NT2/D1 (cell line): ENCODE measurements around the gene BID.
"Not testable (repeated sequence)": the region's sequence is repeated elsewhere in the genome, so short reads cannot be mapped to it uniquely, and the experiment has no call there.

ENCODE experiments used
- DNase-seq: peaks from one replicate; pipeline ENCODE4 v3.0.0-alpha.2; 2011; ENCODE audit warnings: low read depth, low spot score
- H3K27me3 ChIP-seq: 2 replicates; pipeline ENCODE4 v1.6.0; 2011; ENCODE audit warnings: mild to moderate bottlenecking; ENCODE audit not compliant: insufficient read length, insufficient read depth
- H3K36me3 ChIP-seq: 2 replicates; pipeline ENCODE4 v1.6.1; 2011; ENCODE audit warnings: mild to moderate bottlenecking, low read length, mixed read lengths; ENCODE audit not compliant: insufficient read depth, insufficient read length
- H3K4me1 ChIP-seq: 2 replicates; pipeline ENCODE4 v1.5.1; 2011; ENCODE audit not compliant: insufficient read depth, insufficient read length
- H3K4me3 ChIP-seq: 2 replicates; pipeline ENCODE4 v1.5.1; 2011; ENCODE audit warnings: low read depth; ENCODE audit not compliant: insufficient read length
- H3K9ac ChIP-seq: 2 replicates; pipeline ENCODE4 v1.6.0; 2011; ENCODE audit warnings: low read depth; ENCODE audit not compliant: insufficient read length
- H3K9me3 ChIP-seq: 2 replicates; pipeline ENCODE4 v1.5.1; 2011; ENCODE audit warnings: mild to moderate bottlenecking, low read length; ENCODE audit not compliant: insufficient read depth
- SUZ12 ChIP-seq: IDR thresholded peaks from 2 replicates; pipeline ENCODE4 v1.6.1; 2011; ENCODE audit not compliant: insufficient read length, insufficient read depth; ENCODE audit errors: extremely low read depth
- YY1 ChIP-seq: IDR thresholded peaks from 2 replicates; pipeline ENCODE4 v1.6.1; 2011; ENCODE audit not compliant: insufficient read length, insufficient read depth
- ZNF274 ChIP-seq: IDR thresholded peaks from 2 replicates; pipeline ENCODE4 v1.6.1; 2011; ENCODE audit warnings: mild to moderate bottlenecking, low read depth, low read length

BID gene

DNA sequence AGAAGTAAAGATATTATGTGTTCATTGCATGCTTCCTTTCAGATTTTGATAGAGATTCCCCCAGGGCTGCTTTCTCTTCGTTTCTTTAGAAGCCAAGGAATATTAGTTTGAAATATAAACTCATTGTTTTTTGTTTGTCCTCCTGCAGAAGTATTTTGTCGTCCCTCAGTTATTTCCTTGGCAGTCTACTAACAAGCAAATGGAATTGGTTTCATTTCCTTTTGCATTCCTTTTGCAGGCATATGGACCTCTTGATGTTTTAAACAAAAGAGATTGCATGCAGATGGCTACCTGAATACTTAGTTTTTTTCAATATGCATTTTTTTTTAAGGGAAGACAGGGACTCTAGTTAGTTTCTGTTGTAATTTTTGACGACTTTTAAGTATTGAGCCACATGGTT lies 73.5 kb downstream of the BID start:
- no peaks in the 10 kb centered on the region for H3K9me3 ChIP-seq
- no peaks in the 10 kb centered on the region for H3K4me1 ChIP-seq
- no peak overlapping the region for H3K4me3 ChIP-seq
- DNase-seq: no peak
- H3K27me3 ChIP-seq: no peaks in the 10 kb centered on the region
- H3K9ac ChIP-seq: no peak overlapping the region
- no peak for TF ChIP-seq YY1
- no peak for TF ChIP-seq SUZ12
- TF ChIP-seq ZNF274: no peak
- peaks cover 17% of the 10 kb centered on the region for H3K36me3 ChIP-seq

- Histone ChIP-seq H3K9me3 (no peaks in the 10 kb centered on the region), H3K4me3 (no peak overlapping the region), H3K36me3 (peaks cover 21% of the 10 kb centered on the region), H3K4me1 (no peaks in the 10 kb centered on the region), H3K9ac (no peak overlapping the region), H3K27me3 (no peaks in the 10 kb centered on the region)
- no peak for DNase-seq
- TF ChIP-seq ZNF274: no peak
- no peak for TF ChIP-seq SUZ12
- TF ChIP-seq YY1: no peak
Observed at GRCh38 chr22:17699696-17700340, 74.5 kb downstream of the BID start.

GRCh38 chr22:17698948-17699347 lies 75.3 kb downstream of the BID start:
- Histone ChIP-seq H3K27me3 (no peaks in the 10 kb centered on the region), H3K4me3 (no peak overlapping the region), H3K9me3 (no peaks in the 10 kb centered on the region), H3K9ac (no peak overlapping the region), H3K36me3 (peaks cover 24% of the 10 kb centered on the region), H3K4me1 (no peaks in the 10 kb centered on the region)
- no peak for DNase-seq
- TF ChIP-seq SUZ12: no peak
- no peak for TF ChIP-seq YY1
- TF ChIP-seq ZNF274: no peak

DNA sequence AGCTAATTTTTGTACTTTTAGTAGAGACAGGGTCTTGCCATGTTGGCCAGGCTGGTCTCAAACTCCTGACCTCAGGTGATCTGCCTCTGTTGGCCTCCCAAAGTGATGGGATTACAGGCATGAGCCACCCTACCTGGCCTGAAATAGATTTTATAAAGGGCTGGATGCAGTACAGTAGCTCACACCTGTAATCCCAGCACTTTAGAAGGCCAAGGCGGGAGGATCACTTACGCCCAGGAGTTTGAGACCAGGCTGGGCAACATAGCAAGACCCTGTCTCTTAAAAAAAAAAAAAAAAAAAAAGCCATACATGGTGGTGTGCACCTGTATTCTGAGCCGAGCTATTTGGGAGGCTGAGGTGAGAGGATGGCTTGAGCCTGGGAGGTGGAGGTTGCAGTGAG lies 76.0 kb downstream of the BID start:
- not testable (repeated sequence) for H3K27me3 ChIP-seq, H3K9ac ChIP-seq, H3K4me3 ChIP-seq, H3K9me3 ChIP-seq, H3K4me1 ChIP-seq, DNase-seq
- H3K36me3 ChIP-seq: peaks cover 17% of the 10 kb centered on the region

- DNase-seq: not testable (repeated sequence)
Observed at GRCh38 chr22:17697196-17697595, 77.1 kb downstream of the BID start.

DNA sequence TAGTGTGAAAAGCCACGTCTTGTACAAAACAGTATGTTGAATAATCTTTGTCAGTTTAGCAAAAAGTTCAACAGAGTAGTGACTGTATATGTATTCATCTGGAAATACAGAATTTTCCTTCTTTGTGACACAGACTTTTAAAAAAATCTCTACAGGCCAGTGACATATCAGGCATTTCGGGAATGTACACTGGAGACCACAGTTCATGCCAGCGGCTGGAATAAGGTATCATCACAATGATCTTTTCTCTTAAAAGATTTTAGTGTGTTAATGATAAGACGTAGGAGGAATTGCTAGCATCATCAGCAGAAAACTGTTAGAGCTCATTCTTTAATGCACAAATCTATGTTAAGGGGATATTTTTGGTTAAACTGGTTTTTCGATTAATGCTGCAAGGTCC lies 78.3 kb downstream of the BID start:
- Histone ChIP-seq H3K4me1 (no peaks in the 10 kb centered on the region), H3K9ac (no peak overlapping the region), H3K4me3 (no peak overlapping the region), H3K9me3 (no peaks in the 10 kb centered on the region), H3K27me3 (no peaks in the 10 kb centered on the region), H3K36me3 (peaks cover 22% of the 10 kb centered on the region)
- no peak for DNase-seq
- TF ChIP-seq ZNF274 (no peak), SUZ12 (no peak), YY1 (no peak)

More at GRCh38 chr22:17697196-17697595, 77.1 kb downstream of the BID start:
- not testable (repeated sequence) for H3K27me3 ChIP-seq, H3K9me3 ChIP-seq, H3K9ac ChIP-seq, H3K4me3 ChIP-seq, H3K4me1 ChIP-seq
- H3K36me3 ChIP-seq: peaks cover 20% of the 10 kb centered on the region

DNA sequence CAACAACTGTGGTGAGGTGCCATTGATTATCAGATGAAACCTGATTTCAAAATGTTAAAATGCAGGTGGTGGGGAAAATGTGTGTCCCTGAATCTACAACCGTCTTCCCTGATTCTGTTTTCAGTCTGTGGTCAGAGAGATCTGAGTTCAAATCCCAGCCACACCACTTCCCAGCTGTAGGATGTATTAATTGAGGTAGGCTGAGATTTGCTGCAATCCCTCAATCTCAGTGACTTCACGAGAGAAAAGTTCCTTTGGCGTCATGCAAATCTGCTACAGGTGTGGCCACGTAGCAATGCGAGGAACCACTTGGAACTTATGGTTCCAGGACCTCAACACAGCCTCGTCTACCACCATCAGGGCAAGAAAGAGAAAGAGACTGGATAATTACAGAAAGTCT lies 79.5 kb downstream of the BID start:
- Histone ChIP-seq H3K27me3 (no peaks in the 10 kb centered on the region), H3K4me1 (no peaks in the 10 kb centered on the region), H3K9ac (no peak overlapping the region), H3K36me3 (peaks cover 21% of the 10 kb centered on the region), H3K4me3 (no peak overlapping the region), H3K9me3 (no peaks in the 10 kb centered on the region)
- DNase-seq: no peak
- TF ChIP-seq SUZ12 (no peak), YY1 (no peak), ZNF274 (no peak)

DNA sequence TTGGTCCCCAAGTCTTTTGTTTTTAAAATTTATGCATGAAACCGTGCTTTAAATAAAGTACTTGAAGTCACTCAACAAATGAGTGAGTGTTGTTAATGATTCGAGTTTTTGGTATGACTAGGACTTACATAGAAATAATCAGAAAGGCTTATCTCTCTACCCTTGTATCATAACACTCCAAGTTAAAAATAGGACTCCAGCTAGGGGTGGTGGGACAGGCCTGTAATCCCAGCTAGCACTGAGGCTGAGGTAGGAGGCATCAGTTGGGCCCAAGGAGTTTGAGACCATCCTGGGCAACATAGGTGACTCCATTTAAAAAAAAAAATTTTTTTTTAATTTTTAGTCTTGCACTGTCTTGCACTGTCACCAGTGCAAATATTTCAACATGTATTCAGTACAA lies 80.1 kb downstream of the BID start:
- no peak for TF ChIP-seq SUZ12
- no peak for TF ChIP-seq ZNF274
- TF ChIP-seq YY1: no peak
- no peak for DNase-seq
- Histone ChIP-seq H3K9me3 (no peaks in the 10 kb centered on the region), H3K27me3 (no peaks in the 10 kb centered on the region), H3K4me1 (no peaks in the 10 kb centered on the region), H3K4me3 (no peak overlapping the region), H3K36me3 (peaks cover 19% of the 10 kb centered on the region), H3K9ac (no peak overlapping the region)
